Activated T-cell treated with anti-CD3 and anti-CD28 coated beads, Interleukin-2, amount 50 U/mL, for 1 hour (primary cell): ENCODE results near the gene ARCN1.
A peak's percentile ranks its signal among the peaks of the same experiment; 100 is the strongest.
"Not testable (repeated sequence)": the region's sequence is repeated elsewhere in the genome, so short reads cannot be mapped to it uniquely, and the experiment has no call there.

Experiments used
- DNase-seq: peaks from one replicate; pipeline ENCODE4 v3.0.0-alpha.2; 2020

The ARCN1 gene

DNA sequence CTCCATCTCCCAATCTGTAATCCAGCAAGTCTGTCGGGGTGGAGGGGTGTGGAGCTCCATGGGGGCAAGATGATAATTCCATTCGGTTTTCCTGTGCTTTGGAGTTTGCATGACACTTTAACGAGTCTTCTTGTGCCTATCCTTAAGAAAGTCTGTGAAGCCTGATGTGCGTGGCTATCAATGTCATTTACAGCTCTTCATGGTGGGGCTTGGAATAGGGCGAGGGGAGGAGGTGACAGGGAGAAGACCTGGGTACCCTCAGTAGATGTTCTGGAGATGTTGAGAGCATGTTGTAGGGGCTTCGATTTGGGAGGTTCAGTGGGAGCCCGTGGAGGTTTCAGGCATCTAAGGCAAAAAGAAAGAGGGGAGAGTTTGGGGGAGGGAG is 34.6 kb downstream of the ARCN1 start:
- DNase-seq: no peak

DNA sequence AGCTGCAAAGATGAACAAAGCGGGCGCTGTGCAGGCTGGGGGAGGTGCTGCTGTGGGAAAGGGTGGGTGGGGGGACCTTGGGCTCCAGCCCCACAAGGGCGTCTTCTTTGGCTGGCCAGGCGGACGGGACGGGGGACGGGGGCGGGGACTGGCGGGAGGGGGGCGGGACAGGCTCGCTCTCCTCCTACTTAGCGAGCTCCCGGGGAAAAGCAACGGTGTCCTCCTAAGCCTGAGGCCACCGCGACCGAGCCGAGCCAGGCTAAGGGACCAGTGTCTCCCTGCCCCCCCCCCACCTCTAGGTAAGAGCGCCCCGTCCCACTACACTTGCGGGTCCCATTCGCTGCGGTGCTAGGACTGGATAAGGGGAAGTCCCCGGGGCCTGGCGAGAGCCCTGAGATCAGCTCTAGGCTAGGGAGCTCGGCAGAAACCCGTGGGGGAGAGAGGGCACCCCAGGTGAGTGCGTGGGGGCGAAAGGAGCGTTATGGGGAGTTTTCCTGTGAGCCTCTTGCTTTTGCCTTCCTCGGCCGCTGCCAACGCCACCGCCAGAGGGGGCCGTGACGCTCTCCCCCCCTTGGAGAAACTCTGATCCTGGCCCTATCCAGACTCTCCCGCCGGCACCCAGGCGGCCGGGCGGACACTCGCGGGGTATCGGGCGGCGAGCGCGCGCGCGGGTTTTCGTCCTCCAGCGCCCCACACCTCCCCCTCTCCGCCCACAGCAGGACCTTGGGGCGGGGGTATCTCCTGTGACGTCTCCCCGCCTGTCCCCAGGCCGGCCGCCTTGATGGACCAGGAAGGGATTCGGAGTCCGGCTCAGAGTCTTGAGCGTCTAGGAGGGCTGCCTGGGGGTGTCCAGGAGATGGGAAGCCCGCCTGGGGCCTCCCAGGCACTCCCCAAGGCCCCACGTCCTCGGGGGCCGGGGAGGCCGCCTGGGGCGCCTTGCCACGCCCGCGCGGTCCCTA is 35.5 kb downstream of the ARCN1 start, which contains the start of gene PHLDB1:
TSS of gene PHLDB1 (plus strand) at position 215 of the 959 bp plus-strand sequence. CDS start 6,222 bp downstream, outside the sequence.
- peak; percentile 66 for DNase-seq

DNA sequence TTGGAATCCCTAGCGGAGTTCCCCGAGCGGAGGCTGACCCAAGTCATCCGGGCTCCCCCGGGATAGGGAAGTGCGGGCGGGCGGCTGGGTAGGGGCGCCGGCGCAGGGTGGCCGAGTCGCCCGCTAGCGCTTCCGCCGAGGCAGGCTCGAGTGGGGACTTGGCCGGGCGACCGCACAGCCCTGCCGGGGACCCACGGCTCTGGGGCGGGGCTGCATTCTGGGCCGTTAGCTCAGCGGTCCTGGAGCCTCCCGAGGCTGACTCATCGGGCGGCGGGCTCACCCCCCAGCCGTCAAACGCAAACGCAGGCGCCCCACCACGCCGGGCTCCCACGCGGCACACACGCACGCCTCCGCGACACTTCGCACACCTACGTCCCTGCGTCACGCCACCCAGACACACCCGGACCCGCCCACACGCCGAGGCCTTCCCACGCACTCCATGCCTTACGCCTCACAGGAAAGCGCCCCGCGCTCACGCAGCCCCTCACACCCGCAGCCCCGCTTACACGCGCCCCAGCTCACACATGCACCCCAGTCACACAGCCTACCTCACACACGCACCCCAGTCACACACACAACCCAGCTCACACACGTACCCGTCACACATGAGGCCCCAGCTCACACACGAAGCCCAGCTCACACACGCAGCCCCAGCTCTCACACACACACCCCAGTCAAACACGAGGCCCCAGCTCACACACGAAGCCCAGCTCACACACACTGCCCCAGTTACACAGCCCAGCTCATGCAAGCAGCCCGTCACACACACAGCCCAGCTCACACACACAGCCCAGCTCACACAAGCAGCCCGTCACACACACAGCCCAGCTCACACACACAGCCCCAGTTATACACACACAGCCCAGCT is 36.4 kb downstream of the ARCN1 start:
- peak; percentile 92 for DNase-seq

DNA sequence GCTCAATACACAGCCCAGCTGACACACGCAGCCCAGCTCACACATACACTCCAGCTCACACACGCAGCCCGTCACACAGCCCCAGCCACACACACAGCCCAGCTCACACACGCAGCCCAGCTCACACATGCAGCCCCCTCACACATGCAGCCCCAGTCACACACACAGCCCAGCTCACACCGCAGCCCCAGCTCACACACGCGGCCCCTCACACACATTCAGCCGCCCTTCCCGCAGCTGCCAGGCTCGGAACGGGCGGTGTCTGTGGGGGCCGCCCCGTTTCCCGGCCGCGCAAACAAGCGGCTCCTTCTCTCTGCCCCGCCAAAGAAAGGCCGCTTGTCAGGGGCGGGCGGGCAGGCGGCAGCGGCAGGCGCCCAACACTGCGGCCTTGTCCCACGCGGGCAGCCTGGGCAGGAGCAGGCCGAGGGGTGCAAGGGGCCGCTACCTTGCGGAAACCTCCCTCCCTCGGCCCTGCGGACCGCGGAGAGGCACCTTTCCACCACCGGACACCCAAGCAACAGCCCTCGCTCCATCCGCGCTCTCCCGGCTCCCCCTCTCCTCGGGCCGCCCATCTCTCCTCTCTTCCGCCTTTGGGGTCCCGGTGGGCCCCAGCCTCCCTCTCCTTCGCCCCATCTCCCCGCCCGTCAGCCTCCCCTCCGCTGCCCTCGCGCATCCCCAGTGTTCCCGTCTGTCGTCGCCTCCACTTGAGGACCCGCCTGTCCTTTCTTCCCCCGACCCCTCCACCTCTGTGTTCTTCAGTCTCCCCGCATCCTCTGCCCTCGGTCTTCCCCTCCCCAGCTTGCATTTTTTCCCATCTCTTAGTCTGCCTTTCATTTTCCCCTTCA is 37.4 kb downstream of the ARCN1 start:
- peak; percentile 58 for DNase-seq

DNA sequence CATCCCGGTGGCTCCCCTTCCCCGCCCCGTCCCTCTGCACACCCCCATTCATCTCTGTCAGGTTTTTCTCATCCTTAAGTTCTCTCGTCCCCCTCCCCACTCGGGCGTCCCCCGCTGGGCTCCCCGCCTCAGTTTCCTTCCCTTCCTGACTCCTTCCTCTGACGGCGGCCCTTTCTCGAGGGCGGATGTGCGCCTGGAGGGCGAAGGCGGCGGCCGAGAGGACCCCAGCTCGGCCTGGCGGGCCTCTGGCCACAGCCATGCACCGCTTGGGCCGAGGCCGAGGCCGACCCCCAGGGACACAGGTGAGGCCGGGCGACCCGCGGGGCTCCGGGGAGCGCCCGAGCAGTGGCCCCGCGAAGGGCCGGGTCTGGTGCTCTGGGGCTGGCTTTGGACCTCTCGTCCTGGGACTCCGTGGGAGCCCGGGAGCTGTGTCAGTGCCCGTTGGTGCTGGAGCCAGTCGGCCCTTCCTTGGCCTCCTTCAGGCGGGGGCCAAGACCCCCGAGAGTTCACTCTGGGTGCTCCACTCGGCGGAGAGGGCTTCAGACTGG is 38.1 kb downstream of the ARCN1 start:
- DNase-seq: no peak

DNA sequence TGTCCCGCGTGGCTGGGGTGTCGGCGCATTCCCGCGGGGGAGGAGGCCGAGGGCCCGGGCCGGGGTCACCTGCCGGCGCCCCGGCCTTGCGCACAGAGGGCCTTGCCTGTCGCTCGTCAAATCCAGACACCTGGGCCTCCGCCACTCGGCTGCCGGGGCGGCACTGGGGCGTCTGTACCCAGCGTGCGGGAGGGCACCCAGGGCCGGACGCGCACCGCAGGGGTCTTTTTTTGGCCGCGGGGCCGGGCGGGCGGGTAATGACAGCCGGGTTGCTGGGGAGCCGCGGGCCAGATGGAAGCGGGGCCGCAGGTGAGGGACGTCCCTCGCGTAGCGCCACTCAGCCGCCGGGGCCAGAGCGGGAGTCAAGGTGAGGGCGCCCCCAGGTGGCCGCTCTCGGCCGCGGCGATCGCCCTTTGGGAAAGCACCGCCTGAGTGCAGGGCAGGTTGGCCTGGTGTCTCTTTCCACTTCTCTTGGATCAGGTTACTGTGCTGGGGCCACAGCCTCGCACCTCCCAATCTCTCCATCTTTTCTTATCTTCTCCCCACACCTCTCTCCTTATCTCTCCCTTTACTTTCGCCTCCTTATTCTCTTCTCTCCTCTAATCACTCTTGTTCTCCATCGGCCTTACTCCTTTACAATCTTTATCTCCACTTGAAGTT is 38.7 kb downstream of the ARCN1 start:
- peak; percentile 92 for DNase-seq

DNA sequence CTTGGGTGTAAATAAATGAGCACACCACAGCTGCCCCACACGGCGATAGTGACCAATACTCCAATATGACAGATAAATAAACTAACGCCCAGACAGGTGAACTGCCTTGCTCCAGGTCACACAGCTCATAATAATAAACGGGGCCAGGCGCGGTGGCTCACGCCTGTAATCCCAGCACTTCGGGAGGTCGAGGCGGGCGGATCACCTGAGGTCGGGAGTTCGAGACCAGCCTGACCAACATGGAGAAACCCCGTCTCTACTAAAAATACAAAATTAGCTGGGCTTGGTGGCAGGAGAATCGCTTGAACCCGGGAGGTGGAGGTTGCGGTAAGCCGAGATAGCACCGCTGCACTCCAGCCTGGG is 39.2 kb downstream of the ARCN1 start:
- not testable (repeated sequence) for DNase-seq

DNA sequence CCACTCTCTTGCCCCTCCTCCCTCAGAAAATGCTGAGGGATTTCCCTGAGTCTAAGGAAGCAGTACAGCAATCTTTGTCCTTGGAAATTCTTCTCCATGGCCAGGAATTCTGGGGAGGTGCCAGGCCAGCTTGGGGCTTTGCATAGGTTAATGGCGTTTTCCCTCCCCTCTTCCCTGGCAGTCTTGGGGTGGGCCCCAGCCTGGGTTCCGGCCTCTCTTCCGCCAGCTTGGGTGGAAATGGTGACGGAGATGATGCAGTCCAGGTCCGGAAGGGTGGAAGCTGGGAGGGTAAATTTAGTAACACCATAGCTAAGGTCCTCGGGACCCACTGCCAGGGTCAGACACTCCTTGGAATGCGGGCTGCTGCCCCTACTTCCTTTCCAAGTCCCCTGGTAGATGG is 40.2 kb downstream of the ARCN1 start:
- no peak for DNase-seq

DNA sequence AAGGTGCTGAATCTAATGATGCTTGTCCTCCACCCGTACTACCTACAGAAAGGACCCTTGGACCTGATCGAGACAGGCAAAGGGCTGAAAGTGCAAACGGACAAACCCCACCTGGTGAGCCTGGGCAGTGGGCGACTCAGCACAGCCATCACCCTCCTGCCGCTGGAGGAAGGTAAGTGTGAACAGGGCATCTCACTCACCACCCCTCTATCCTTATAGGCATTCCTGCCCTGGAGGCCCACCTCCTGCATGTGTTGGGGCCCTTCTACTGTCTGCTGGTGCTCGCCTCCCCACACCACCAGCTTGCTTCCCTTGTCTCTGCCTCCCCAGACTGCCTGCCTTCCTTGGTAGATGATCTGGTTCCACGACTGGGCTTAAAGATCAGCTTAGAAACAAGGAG is 42.3 kb downstream of the ARCN1 start:
- DNase-seq: no peak

DNA sequence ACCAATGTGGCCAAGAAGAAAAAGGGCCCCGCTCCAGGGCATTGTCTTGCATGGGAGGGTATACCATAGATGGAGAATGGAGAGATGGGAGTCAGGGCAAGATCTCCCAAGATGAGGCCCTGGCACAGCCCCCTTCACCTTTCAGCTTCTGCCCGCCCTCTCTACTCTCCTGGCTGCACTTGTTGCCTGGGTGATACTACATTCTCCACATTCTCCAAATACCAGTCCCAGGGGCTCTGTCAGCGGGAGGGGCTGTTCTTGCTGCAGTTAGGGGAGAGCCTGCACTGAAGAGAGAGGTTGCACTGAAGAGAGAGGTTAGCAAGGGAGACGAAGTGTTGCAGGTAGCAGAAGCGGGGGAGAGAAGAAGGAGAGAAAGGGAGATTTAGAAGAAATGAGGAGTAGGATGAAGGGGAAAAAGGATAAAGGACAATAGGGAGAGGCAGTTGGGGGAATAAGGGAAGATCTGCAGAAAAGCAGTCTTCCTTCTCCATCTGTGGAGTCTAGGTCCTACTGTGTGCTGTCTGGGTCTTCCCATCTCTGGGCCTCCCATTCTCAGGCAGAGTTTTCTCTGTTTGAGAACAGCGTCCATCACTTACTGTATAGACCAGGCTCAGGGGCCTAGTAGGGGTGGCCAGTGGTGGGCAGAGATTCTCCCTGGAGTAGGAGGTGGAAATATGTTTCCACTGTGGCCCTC is 43.2 kb downstream of the ARCN1 start:
- DNase-seq: no peak

DNA sequence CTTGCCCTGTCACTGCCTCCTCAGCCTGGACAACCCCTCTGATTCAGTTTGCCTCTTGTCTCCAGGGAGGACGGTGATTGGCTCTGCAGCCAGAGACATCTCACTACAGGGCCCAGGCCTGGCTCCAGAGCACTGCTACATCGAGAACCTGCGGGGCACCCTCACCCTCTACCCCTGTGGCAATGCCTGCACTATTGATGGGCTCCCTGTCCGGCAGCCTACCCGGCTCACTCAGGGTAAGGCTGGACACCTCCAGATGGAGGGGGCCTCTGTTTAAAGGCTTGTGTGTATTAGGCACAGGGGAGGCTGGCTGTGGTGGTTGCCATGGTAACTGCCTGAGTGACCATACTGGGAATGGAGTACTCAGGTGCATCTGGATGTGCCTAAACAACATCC is 43.8 kb downstream of the ARCN1 start:
- DNase-seq: no peak

DNA sequence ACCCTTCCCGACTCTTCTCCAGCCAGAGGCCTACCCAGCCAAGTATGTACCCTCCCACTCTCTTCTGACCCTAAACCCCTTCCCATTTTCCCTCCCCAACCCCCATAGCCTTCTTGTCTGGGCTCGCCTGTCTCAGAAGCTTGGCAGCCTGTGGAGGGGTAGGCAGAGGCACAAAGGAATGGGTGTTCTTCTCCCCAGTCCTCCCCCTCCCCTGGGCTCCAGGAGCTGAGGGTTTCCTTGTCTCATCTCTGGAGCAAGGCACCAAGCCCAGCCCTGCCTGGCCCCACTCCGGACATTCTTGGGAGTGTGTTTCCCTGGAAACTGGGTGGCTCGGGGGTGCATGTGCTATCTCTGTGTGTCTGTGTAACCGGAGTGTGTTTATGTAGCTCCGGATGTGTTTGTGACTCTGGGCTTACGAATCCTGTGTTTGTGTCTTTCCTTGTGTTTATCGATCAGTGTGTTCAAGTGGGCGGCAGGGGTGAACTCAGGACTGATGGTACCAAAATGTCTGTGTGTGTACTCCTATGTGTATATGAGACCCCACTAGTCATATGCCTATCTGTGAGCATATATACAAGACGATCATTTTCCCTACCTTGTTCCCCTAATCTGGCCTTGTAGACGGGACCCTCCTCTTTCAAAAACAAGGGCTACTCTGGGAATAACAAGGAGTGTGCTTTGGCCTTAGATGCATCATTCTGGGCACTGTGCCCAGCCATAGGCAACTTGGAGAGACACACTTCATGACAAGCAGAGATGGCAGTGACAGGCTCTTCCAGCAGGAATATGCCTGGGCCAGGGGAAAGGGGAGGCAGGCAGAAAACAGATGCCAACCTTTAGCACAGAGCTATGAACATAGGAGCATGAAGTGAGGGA is 46.1 kb downstream of the ARCN1 start:
- no peak for DNase-seq

DNA sequence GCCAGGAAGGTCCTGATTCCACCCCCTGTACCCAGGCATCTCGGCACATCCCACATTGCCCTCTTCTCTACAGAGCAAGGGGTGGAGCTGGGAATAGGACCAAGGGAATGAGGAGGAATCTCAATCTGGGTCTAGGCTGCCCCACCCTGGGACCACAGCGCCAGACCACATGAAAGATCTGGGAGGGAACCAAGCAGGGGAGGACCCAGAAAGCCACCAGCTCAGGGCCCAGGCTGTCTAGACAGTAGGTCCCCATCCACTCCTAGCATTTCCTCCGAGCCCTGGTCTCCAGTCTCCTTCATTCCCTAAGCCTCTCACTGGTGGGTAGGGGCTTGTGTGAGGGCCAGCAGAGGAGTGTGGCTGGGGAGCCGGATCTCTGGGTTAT is 46.8 kb downstream of the ARCN1 start:
- no peak for DNase-seq

DNA sequence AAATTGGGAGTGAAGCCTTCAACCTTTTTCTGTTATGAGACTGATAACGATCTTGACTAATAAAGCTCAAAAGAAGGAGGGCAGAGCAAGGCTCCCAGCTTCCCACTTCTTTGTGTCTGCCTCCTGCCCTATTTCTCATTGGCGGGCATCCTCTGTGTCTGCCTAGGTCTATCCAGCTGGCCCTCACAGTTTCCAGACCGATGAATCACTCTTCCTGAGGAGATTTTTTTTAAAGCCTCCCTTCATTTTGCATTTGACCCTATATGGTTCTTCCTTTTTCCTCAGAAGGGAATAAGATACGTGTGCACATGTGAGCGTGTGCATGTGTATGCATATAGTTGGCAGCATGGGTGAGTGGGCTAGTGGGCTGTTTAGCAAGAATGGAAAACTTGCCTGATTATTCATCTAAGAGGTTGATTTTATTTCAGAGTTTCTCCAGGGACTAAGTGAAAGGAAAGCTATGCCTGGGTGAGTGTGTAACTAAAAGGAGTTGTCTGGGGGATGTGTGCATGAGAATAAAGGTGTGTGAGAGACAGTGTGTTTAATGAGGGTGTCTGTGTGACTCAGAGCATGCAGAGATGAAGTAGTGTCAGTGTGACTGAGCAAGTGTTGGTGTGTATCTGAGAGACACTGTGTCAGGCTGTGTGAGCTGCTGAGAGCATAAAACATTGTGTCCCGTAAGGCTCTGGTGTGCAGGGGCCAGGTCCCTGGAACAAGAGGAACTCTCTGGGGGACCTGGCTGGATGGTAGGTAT is 47.4 kb downstream of the ARCN1 start:
- DNase-seq: no peak

DNA sequence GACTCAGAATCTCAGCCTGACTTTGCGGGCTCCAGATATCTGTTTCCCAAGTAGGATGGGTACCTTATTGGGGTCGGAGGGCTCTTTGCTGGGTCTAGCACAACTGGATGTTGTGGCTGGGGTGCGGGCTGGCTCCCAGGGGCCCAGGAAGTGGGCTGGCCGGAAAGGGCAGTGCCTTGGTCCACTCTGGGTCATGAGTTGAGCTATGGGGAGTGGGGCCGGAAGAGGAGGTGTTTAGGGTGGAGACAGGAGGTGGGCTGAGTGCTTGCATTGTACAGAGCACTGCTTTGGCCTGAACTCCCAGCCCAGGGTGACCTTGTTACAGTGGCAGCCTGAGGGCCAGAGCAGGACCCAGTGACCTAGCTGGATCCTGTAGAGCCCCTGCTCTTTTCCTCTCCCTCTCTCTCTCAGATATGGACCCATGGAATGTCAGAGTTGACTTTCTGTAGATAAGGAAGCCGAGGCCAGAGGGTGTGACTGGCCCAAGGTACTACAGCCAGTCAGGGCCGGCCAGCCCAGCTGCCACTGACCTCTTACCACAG is 48.4 kb downstream of the ARCN1 start:
- no peak for DNase-seq

DNA sequence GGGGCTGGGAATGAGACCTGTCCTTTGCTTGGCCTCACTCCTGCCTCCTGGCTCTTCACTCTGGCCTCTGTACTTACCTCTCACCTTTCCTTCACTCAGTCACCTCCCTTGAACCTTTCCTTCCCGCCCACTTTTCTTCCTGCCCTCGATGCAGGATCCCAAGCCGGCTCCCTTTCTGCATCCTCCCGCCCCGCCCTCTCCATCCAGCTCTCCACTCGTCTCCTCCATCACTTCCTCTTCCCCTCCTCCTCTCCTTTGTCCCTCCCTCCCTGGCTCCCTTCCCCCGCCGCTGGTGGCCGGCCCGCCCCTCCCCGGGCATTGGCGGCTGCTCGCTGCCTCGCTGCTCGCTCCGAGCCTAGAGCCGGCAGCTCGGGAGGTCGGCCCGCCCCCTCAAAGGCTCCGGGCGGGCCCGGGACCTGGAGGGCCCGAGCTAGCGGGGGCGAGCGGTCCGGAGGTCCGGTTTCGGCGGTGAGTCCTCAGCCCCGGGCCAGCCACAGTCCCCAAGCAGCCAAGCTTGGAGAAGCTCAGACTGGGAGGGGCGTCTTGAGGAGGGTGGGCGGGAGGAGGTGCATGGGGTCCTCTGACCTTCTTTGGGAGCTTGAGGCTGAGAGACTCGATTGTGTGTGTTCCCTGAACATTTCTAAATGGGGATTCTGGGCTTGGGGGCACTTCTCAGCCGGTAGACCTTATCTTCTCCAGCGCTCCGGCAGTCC is 49.0 kb downstream of the ARCN1 start:
- no peak for DNase-seq

DNA sequence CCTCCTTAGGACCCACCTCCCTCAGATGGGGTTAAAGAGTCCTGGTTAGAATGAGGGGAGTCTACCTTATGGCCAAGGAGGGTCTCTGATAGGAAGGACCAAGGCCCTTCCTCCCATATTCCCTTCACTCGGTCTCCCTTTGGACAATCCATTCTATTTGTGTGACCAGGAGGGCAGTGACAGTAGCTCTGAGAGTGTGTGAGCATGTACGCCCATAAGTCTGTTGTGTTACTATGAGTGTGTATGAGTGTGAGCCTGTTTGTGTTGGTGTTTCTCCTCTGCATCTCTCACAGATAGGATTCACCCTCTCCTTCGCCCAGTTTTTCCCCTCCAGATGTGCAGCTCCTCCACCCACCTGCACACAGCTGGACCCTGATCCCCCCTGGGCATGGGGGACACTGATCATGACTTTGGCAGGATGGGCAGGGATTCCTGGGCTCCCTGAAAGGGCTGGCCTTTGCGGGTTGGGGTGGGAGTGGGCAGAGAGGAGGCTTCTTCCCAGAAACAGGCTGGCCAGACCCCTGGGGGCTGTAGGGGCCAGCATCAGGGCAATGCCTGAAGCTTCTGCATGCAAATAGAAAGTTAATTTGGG is 49.7 kb downstream of the ARCN1 start:
- no peak for DNase-seq
